NOMO-1 treated with dmso at 0.1 percent for 144 hours (cell line): ENCODE measurements around the gene TLR6.
"Not testable (repeated sequence)": the region's sequence is repeated elsewhere in the genome, so short reads cannot be mapped to it uniquely, and the experiment has no call there.

ENCODE experiments used
- DNase-seq: peaks from one replicate; lab custom pipeline; 2025; ENCODE audit not compliant: unreplicated experiment; lab: John Stamatoyannopoulos, UW

The TLR6 gene

DNA sequence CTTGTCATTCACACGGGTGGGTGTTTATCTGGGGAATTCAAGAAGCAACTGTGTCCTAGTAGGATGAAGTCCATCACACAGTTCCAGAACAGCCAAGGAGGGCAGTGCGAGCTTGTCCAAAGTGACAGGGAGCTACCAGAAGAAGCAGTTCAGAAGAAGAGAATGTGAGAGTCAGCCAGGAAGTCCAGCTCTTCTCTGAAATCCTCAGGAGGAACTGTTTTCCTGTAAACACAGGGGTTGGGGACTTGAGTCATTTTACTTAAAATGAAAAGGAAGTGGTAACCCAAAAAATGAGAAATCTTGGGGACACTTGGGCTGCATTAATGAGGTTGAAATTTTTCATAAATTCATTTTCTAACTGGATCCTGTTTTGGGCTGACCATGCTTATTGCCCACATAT lies 65.6 kb downstream of the TLR6 start:
- DNase-seq: no peak

DNA sequence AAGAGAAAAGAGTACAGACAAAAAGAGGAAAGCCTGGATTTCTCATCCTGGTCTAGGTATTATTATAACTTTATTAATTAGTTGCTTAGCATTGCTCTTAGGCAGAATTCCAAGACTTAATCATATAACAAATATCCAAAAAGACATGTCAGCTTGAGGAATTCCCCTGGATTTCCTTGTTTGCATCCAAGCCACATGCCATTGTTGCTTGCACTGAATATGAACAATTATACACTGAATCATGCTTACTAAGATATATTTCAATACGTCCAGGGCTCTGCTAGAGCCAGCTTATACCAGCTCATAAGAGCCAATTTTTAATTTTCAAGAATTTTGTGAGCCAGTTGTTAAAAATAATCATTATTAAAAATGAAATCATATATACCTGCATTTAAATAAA lies 68.3 kb downstream of the TLR6 start:
- DNase-seq: no peak

DNA sequence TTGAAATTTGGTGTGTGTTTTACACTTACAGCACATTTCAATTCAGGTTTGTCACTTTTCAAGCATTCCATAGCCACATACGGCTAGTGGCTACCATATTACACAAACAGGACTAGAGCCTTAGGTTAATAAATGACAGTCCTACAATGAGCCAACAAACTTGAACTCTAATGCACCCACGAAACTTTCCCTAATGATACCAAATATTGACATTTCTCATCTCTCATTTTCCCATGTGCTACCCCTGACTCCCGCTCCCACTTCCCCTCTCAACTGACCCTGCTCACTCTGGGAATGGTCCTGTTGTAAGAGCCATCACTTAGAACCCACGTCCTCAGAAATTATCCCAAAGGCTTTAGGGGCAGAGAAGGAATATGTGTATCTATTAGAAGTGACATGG lies 68.9 kb downstream of the TLR6 start:
- no peak for DNase-seq

DNA sequence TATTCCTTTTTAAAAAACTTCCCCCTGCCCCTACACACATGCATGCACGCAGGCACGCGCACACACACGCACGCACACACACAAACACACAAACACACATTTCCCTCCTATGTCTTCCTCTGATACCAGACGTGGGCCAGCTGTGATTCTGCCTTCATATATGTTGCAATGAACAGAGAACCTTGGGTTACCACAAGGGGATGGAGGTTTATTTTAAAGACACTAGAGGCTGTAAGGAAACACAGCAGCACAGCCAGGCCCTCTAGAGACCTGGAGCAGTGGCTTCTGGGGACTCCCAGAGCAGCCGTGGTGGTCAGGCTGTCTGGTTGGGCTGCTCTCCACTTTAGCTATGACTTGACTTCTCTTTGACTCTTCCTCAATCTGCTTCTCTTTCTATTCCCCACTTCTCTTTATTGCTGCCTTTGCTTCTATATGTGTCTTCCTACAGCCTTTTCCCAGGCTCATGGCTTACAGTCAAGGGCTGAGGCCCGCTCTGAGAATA lies 70.7 kb downstream of the TLR6 start:
- peak; percentile 69 for DNase-seq

DNA sequence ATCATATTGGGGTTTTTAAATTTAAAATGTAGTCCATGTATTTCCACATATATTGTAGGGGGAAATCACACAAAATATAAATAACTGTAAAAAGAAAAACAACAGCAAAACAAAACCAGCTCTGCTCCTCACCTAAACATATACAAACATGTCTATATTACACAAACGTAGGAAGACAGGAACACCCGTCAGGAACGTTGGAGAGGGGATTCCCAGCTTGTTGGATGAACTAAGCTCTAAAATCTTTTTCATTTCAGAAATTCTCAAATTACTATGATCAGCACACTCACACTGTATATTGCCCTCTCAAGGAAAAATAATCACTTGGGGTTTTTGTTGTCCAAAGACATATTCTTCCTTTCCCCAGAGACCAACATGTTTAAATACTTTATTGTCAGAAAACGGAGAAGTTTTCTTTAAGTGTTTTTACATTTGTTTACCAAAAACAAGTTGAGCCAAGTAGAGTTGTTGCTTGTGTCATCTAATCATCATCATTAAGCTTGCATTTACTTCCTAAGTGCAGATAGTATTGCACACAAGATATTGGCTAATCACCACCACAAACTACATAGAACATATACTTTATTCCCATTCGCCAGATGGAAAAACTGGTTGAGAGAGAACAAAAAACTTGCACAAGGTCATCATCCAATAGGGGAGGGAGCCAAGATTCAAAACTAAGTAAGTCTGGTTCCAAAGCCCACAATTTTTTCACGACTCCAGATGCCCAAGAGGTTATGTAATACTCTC lies 71.4 kb downstream of the TLR6 start:
- no peak for DNase-seq

DNA sequence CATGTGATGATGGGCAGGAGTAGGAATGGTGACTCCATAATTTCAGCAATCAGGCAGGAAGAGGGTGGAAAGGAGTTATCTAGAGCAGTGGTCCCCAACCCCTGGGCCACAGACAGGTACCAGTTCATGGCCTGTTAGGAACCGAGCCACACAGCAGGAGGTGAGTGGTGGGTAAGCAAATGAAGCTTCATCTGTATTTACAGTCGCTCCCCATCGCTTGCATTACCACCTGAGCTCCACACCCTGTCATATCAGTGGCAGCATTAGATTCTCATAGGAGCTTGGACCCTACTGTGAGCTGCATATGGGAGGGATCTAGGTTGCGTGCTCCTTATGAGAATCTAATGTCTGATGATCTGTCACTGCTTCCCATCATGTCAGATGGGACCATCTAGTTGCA lies 72.5 kb downstream of the TLR6 start:
- DNase-seq: no peak

DNA sequence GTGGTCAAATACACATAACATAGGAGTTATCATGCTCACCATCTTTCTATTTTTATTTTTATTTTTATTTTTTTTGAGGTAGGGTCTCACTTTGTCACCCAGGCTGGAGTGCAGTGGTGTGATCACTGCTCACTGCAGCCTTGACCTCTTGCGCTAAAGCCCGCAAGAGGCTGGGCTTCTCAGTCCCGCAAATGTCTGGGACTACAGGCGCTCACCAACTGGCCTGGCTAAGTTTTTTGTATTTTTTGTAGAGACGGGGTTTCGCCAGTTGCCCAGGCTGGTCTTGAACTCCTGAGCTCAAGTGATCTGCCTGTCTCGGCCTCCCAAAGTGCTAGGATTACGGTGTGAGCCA lies 73.5 kb downstream of the TLR6 start:
- no peak for DNase-seq

DNA sequence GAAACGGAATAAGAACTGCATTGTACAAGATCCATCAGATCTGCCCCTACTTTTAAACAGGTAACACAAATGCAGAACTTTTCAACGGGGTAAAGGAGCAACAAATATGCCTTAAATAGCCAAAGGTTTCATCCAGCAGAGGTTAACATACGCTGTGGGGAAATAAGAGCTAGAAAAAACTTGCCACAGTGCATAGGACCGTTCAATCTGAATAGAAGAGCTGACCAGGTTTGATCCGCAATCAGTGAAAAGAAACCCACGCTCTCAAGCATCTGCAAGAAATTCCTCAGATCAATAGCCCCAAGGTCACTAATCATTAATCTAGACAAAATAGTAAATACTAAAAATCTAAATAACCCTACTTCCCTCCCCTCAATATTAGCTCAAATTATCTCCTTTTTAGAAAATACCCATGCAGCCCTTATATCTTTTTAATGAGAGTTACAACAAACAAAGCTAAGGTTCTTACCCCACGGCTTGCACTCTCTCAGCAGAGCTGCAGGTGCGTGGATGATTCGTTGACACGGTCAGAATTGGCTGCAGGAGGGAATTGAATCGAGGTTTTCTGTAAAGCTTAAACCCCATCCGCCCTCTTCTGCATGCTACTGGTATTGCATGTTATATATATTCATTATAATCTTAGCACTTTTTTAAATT lies 74.0 kb downstream of the TLR6 start, which contains the start of gene TLR10:
Gene TLR10 (minus strand): TSS at position 539 of the 657 bp plus-strand sequence. CDS start 7,400 bp downstream, outside the sequence.
- DNase-seq: peak; percentile 27

DNA sequence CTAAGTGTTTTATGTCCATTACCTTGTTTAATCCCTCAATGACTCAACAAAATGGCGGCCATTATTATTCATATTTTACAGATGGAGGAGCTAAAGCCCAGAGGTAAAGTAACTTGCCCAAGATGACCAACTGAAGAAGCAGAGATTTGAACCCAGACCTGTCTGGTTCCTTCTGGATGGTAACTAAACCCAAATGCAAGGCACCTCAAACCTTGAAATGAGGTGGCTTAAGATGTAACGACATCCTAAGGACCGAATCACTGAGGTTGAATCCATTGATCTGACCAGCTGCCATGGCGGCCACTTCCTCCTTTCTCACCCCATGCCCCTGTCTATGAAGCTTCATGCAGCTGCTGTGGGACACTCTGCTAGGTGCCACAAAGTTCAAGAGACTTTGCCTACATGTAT lies 74.8 kb downstream of the TLR6 start:
- no peak for DNase-seq

DNA sequence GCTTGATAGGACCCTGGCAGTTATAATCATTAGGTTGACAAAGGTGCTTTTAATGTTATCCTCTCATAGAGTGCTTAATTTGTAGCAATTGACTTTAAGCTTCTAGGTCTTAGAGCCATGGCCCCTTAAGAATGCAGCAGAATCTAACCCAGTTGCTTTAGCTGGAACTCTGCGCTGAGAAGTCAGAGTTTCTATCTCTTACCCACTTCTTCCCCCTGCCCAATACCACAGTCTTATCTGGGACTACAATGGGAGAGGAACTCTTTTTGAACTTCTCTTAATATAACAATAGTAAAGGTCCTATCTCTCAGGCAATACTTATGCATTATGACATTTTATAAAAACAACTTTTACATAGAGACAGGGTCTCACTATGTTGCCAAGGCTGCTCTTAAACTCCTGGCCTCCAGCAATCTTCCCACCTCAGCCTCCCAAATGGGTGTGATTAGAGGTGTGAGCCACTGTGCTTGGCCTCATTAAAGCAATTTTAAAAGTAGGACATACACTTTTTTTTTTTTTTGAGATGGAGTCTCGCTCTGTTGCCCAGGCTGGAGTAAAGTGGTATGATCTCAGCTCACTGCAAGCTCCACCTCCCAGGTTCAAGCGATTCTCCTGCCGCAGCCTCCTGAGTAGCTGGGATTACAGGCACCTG lies 75.7 kb downstream of the TLR6 start:
- DNase-seq: no peak

DNA sequence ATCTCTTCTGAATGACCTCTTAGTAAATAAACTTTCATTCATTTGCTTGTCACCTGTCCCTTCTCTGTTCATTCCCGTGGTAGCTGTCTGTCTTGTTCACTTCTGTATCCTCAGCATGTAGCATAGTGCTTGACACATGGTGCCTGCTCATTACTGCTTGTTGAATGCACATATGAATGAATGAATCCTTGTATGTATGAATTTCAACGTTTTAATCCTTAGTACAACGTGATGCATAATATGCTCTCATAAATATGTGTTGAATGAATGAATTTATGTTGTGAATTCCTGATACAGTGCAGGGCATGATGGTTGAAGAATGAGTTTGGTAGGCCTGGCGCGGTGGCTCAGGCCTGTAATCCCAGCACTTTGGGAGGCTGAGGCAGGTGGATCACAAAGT lies 76.8 kb downstream of the TLR6 start:
- no peak for DNase-seq

DNA sequence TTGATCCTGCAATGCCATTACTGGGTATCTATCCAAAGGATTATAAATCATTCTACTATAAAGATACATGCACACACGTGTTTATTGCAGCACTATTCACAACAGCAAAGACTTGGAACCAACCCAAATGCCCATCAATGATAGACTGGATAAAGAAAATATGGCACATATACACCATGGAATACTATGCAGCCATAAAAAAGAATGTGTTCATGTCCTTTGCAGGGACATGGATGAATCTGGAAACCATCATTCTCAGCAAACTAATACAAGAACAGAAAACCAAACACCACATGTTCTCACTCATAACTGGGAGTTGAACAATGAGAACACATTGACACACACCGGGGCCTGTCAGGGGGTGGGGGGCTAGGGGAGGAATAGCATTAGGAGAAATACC lies 78.7 kb downstream of the TLR6 start:
- DNase-seq: not testable (repeated sequence)

DNA sequence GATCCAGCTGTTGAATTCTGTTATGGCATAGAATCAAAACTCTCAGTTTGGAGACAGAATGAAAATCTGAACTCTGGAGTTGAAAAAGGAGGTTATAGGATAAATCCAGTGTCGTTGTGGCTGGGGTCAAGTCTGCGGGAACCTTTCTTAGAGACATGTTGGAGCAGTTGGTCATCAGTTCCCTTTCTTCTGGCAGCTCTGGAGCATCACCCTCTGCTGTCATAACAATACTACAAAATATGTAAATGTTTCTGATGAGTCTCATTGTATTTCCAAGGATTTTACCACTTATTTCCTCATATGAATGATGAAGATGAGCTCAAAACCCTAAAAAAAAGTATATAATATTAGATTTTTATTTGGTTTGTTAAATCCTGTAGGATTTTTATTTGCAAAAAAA lies 81.3 kb downstream of the TLR6 start:
- no peak for DNase-seq

DNA sequence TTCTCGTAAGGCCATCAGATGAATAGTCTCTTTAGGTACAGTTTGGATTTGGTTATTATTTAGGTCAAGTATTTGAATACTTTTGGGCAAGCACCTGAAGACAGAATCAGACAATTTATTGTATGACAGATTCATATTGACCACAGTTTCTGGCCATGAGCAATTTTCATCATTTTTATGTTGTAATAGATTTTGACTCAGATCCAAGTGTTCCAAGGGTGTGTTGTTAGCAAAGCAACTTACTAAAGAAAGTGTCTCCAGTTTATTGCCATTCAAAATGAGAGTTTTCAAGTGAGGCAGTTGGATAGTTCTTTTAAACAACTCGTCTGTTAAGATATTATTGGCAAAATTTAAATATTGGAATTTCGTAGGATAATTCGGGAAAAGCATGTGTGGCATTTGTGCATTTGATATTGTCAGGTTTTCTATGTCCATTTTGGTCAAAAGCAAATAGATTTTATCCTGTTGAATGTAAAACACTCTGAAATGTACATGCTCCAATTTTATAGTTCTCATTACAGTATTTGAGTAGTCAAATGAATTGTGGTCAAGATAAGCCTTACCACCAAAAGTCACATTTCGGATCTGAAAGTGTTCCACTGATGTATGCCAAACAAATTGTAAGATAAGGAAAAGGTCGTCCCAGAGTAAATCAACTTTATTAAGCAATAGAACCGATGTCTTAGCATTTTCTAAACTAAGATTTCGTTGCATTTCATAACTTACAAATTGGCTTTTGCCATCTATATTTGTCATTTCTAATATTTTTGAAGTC lies 82.2 kb downstream of the TLR6 start:
- DNase-seq: no peak
